HEK293 (cell line): ENCODE data around the gene TEX38.

Experiments
- CTCF ChIA-PET: fragments of 350-600 bp; formaldehyde crosslinking; extraction: SDS; loops from one replicate; lab custom pipeline; 2021; ENCODE audit warnings: antibody characterized with exemption; lab: Yijun Ruan, JAX
- POLR2A ChIA-PET: fragments of 300-600 bp; formaldehyde crosslinking; extraction: SDS; loops from one replicate; lab custom pipeline; 2020; ENCODE audit warnings: antibody characterized with exemption, inconsistent platforms; lab: Yijun Ruan, JAX
- H3K27ac ChIP-seq: fragments of 200-500 bp; sonication (Bioruptor generic); 2 replicates; pipeline ENCODE4 v1.5.1; 2014; ENCODE audit warnings: low read depth, low read length, control low read depth, inconsistent platforms; ENCODE audit errors: extremely low read depth
- H3K36me3 ChIP-seq, 2 experiments: fragments of 200-500 bp in 1 of 2; sonication (Bioruptor generic) in 1 of 2; 1 replicate in 1 of 2; 2 replicates in 1 of 2; pipeline ENCODE4 v1.5.1; 2014 to 2017; ENCODE audit warnings: inconsistent platforms in 2 of 2, low read length in 2 of 2; ENCODE audit not compliant: control insufficient read depth in 2 of 2, insufficient read depth in 1 of 2
- H3K4me1 ChIP-seq: fragments of 200-500 bp; sonication (Bioruptor generic); 2 replicates; pipeline ENCODE4 v1.5.1; 2014; ENCODE audit warnings: mild to moderate bottlenecking, low read length, inconsistent platforms; ENCODE audit not compliant: control insufficient read depth, insufficient read depth
- H3K4me3 ChIP-seq: 2 replicates; pipeline ENCODE4 v1.5.1; 2011; ENCODE audit warnings: low read depth, mild to moderate bottlenecking, control low read depth, low read length, moderate library complexity
- H3K9me3 ChIP-seq: fragments of 200-500 bp; sonication (Bioruptor generic); 2 replicates; pipeline ENCODE4 v1.5.1; 2014; ENCODE audit warnings: low read depth, low read length, inconsistent platforms; ENCODE audit not compliant: control insufficient read depth, insufficient read depth
- BCL6B ChIP-seq: fragments of 450-650 bp; formaldehyde crosslinking; IDR thresholded peaks from 2 replicates; pipeline ENCODE4 v1.5.1; 2017; ENCODE audit warnings: missing biosample characterization, missing genetic modification characterization
- INSM2 ChIP-seq: fragments of 450-650 bp; formaldehyde crosslinking; IDR thresholded peaks from 2 replicates; pipeline ENCODE4 v1.5.1; 2016; ENCODE audit warnings: missing biosample characterization, missing genetic modification characterization
- KLF10 ChIP-seq: fragments of 450-650 bp; IDR thresholded peaks from 2 replicates; pipeline ENCODE4 v1.5.1; 2018; ENCODE audit warnings: missing biosample characterization, mild to moderate bottlenecking, missing genetic modification characterization
- KLF16 ChIP-seq: fragments of 450-650 bp; formaldehyde crosslinking; IDR thresholded peaks from 2 replicates; pipeline ENCODE4 v1.5.1; 2017; ENCODE audit warnings: missing biosample characterization, missing genetic modification characterization
- OSR2 ChIP-seq: fragments of 450-650 bp; formaldehyde crosslinking; IDR thresholded peaks from 2 replicates; pipeline ENCODE4 v1.5.1; 2016; ENCODE audit warnings: missing biosample characterization, missing genetic modification characterization
- PATZ1 ChIP-seq: fragments of 450-650 bp; formaldehyde crosslinking; IDR thresholded peaks from 2 replicates; pipeline ENCODE4 v1.5.1; 2016; ENCODE audit warnings: missing biosample characterization, missing genetic modification characterization
- PRDM1 ChIP-seq: fragments of 450-650 bp; formaldehyde crosslinking; IDR thresholded peaks from 2 replicates; pipeline ENCODE4; 2016; ENCODE audit warnings: missing biosample characterization, missing genetic modification characterization
- SALL2 ChIP-seq: fragments of 450-650 bp; formaldehyde crosslinking; IDR thresholded peaks from 2 replicates; pipeline ENCODE4 v1.5.0; 2017; ENCODE audit warnings: missing biosample characterization, mild to moderate bottlenecking, missing genetic modification characterization, borderline replicate concordance
- SCRT2 ChIP-seq: fragments of 450-650 bp; formaldehyde crosslinking; IDR thresholded peaks from 2 replicates; pipeline ENCODE4 v1.5.1; 2016; ENCODE audit warnings: missing biosample characterization, missing genetic modification characterization
- SP7 ChIP-seq: fragments of 450-650 bp; formaldehyde crosslinking; IDR thresholded peaks from 2 replicates; pipeline ENCODE4 v1.5.1; 2016; ENCODE audit warnings: missing biosample characterization, missing genetic modification characterization
- YY1 ChIP-seq: fragments of 450-650 bp; formaldehyde crosslinking; IDR thresholded peaks from 2 replicates; pipeline ENCODE4 v1.5.1; 2018; ENCODE audit warnings: missing biosample characterization, missing genetic modification characterization
- ZBTB17 ChIP-seq: fragments of 450-650 bp; formaldehyde crosslinking; IDR thresholded peaks from 2 replicates; pipeline ENCODE4 v1.5.1; 2016; ENCODE audit warnings: missing biosample characterization, missing genetic modification characterization
- ZBTB21 ChIP-seq: fragments of 450-650 bp; formaldehyde crosslinking; IDR thresholded peaks from 2 replicates; pipeline ENCODE4 v1.5.1; 2017; ENCODE audit warnings: missing biosample characterization, missing genetic modification characterization
- ZNF133 ChIP-seq: fragments of 450-650 bp; formaldehyde crosslinking; IDR thresholded peaks from 2 replicates; pipeline ENCODE4 v1.5.1; 2016; ENCODE audit warnings: missing biosample characterization, missing genetic modification characterization
- ZNF155 ChIP-seq: fragments of 450-650 bp; formaldehyde crosslinking; IDR thresholded peaks from 2 replicates; pipeline ENCODE4 v1.5.1; 2016; ENCODE audit warnings: missing biosample characterization, missing genetic modification characterization
- ZNF19 ChIP-seq: fragments of 450-650 bp; formaldehyde crosslinking; IDR thresholded peaks from 2 replicates; pipeline ENCODE4; 2016; ENCODE audit warnings: missing biosample characterization, missing genetic modification characterization, low read depth
- ZNF292 ChIP-seq: fragments of 450-650 bp; formaldehyde crosslinking; IDR thresholded peaks from 2 replicates; pipeline ENCODE4 v1.5.1; 2016; ENCODE audit warnings: low read depth, missing biosample characterization, missing genetic modification characterization, borderline replicate concordance
- ZNF518A ChIP-seq: fragments of 450-650 bp; formaldehyde crosslinking; conservative IDR thresholded peaks from 2 replicates; pipeline ENCODE4 v1.5.1; 2016; ENCODE audit warnings: low read depth, missing biosample characterization, missing genetic modification characterization
- ZNF623 ChIP-seq: fragments of 450-650 bp; formaldehyde crosslinking; IDR thresholded peaks from 2 replicates; pipeline ENCODE4 v1.5.1; 2016; ENCODE audit warnings: missing biosample characterization, missing genetic modification characterization
- ZNF701 ChIP-seq: fragments of 450-650 bp; formaldehyde crosslinking; IDR thresholded peaks from 2 replicates; pipeline ENCODE4 v1.5.1; 2016; ENCODE audit warnings: missing biosample characterization, missing genetic modification characterization
- ZNF76 ChIP-seq: fragments of 450-650 bp; formaldehyde crosslinking; IDR thresholded peaks from 2 replicates; pipeline ENCODE4; 2016; ENCODE audit warnings: low read depth, missing biosample characterization, missing genetic modification characterization, borderline replicate concordance
- ZNF776 ChIP-seq: fragments of 450-650 bp; formaldehyde crosslinking; IDR thresholded peaks from 2 replicates; pipeline ENCODE4 v1.5.0; 2017; ENCODE audit warnings: missing biosample characterization, missing genetic modification characterization, borderline replicate concordance
- ZNF837 ChIP-seq: fragments of 450-650 bp; formaldehyde crosslinking; IDR thresholded peaks from 2 replicates; pipeline ENCODE4 v1.5.1; 2016; ENCODE audit warnings: missing biosample characterization, missing genetic modification characterization
- ZNF843 ChIP-seq: fragments of 450-650 bp; formaldehyde crosslinking; IDR thresholded peaks from 2 replicates; pipeline ENCODE4 v1.5.1; 2016; ENCODE audit warnings: missing biosample characterization, missing genetic modification characterization
- TF ChIP-seq, protein P1 (sequence below): fragments of 450-650 bp; formaldehyde crosslinking; IDR thresholded peaks from 2 replicates; pipeline ENCODE4 v1.5.1; 2017; ENCODE audit warnings: missing biosample characterization, missing genetic modification characterization
- TF ChIP-seq, protein P2 (sequence below): fragments of 450-650 bp; formaldehyde crosslinking; IDR thresholded peaks from 2 replicates; pipeline ENCODE4 v1.5.1; 2016; ENCODE audit warnings: missing biosample characterization, missing genetic modification characterization

The TEX38 gene

GRCh38 chr1:46690931-46691421 is 19.3 kb downstream of the TEX38 start:
- ChIA-PET POLR2A (interaction anchor here (1.0 kb wide), 1 partner anchor 13 kb away, joined by 8 read pairs; no protein-coding TSS in a partner anchor), CTCF (no interaction called here)
- Histone ChIP-seq H3K27ac (no peak overlapping the region), H3K4me3 (no peak overlapping the region), H3K4me1 (no peaks in the 10 kb centered on the region), H3K36me3 (peaks cover 13 to 86% of the 10 kb centered on the region in 2 experiments; a peak in 2 of 3 replicates), H3K9me3 (no peaks in the 10 kb centered on the region)
- TF ChIP-seq ZNF76 (tag by site-specific recombination) (no peak), BCL6B (peak; percentile 79), ZNF623 (no peak), SP7 (tag by site-specific recombination) (peak; percentile 97), ZNF292 (tag by site-specific recombination) (no peak), ZNF837 (tag by site-specific recombination) (no peak), KLF16 (tag by site-specific recombination) (no peak), PRDM1 (tag by site-specific recombination) (no peak), ZNF155 (no peak), ZBTB21 (tag by site-specific recombination) (no peak), ZBTB17 (tag by site-specific recombination) (peak; percentile 51), PATZ1 (tag by site-specific recombination) (0 out of 2 replicates have a peak, but pooled peaks have one; percentile 44), ZNF133 (tag by site-specific recombination) (no peak), ZNF843 (tag by site-specific recombination) (peak; percentile 90), SALL2 (tag by site-specific recombination) (no peak), YY1 (tag by site-specific recombination) (peak; percentile 22; the same call in 1 of the 2 replicates), ZNF518A (tag by site-specific recombination) (no peak), SCRT2 (tag by site-specific recombination) (peak; percentile 92), ZNF776 (tag by site-specific recombination) (no peak), ZNF19 (tag by site-specific recombination) (no peak), INSM2 (tag by site-specific recombination) (peak; percentile 72), OSR2 (tag by site-specific recombination) (peak; percentile 94), ZNF701 (no peak), KLF10 (tag by site-specific recombination) (peak; percentile 63)
- TF ChIP-seq, protein P1, sequence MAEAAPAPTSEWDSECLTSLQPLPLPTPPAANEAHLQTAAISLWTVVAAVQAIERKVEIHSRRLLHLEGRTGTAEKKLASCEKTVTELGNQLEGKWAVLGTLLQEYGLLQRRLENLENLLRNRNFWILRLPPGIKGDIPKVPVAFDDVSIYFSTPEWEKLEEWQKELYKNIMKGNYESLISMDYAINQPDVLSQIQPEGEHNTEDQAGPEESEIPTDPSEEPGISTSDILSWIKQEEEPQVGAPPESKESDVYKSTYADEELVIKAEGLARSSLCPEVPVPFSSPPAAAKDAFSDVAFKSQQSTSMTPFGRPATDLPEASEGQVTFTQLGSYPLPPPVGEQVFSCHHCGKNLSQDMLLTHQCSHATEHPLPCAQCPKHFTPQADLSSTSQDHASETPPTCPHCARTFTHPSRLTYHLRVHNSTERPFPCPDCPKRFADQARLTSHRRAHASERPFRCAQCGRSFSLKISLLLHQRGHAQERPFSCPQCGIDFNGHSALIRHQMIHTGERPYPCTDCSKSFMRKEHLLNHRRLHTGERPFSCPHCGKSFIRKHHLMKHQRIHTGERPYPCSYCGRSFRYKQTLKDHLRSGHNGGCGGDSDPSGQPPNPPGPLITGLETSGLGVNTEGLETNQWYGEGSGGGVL (tag by site-specific recombination): no peak
- TF ChIP-seq, protein P2, sequence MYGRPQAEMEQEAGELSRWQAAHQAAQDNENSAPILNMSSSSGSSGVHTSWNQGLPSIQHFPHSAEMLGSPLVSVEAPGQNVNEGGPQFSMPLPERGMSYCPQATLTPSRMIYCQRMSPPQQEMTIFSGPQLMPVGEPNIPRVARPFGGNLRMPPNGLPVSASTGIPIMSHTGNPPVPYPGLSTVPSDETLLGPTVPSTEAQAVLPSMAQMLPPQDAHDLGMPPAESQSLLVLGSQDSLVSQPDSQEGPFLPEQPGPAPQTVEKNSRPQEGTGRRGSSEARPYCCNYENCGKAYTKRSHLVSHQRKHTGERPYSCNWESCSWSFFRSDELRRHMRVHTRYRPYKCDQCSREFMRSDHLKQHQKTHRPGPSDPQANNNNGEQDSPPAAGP (tag by site-specific recombination): no peak
